Stimulated activated CD4-positive, alpha-beta T cell treated with anti-CD3 and anti-CD28 coated beads, Interleukin-12 subunit alpha, Interleukin-12 subunit beta, amount 100 ng/mL, for 48 hours (primary cell): Measurements from ENCODE around the gene SEMA7A.
A peak's percentile ranks its signal among the peaks of the same experiment; 100 is the strongest.
"Not testable (repeated sequence)": the region's sequence is repeated elsewhere in the genome, so short reads cannot be mapped to it uniquely, and the experiment has no call there.

ENCODE experiments used
- DNase-seq, 3 donors: peaks; one replicate each; pipeline ENCODE4 v3.0.0-alpha.2; 2020; ENCODE audit warnings: low read depth in 2 of 3, low spot score in 1 of 3

Gene SEMA7A

GRCh38 chr15:74400313-74400860, 33.4 kb downstream of the SEMA7A start:
- no peak for DNase-seq

- DNase-seq, result peak in 1 of 3 donors; percentile 49
Measured at GRCh38 chr15:74399511-74400312, 34.0 kb downstream of the SEMA7A start.

DNA sequence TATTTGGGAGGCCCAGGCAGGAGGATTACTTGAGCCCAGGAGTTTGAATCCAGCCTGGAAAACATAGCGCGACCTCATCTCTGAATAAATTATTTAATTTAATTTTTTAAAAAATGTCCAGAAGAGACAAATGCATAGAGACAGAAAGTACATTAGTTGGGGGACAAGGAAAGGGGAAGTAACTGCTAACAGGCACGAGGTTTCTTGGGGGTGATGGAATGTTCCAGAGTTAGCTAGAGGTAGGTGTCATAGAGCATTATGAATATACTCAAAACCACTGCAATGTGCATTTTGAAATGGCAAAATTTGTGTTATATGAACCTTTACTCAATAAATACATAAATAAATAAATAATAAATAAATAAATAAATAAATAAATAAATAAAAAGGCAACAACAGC, 34.7 kb downstream of the SEMA7A start:
- DNase-seq, result no peak

DNA sequence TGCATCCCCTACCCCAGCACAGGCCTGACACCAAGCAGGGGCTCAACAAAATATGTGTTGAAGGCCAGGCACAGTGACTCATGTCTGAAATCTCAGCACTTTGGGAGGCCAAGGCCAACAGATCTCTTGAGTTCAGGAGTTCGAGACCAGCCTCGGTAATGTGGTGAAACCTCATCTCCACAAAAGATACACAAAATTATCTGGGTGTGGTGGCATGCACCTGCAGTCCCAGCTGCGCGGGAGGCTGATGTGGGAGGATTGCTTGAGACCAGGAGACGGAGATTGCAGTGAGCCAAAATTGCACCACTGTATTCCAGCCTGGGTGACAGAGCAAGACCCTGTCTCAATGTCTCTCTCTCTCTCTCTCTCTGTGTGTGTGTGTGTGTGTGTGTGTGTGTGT, 35.6 kb downstream of the SEMA7A start:
- DNase-seq, result no peak

DNA sequence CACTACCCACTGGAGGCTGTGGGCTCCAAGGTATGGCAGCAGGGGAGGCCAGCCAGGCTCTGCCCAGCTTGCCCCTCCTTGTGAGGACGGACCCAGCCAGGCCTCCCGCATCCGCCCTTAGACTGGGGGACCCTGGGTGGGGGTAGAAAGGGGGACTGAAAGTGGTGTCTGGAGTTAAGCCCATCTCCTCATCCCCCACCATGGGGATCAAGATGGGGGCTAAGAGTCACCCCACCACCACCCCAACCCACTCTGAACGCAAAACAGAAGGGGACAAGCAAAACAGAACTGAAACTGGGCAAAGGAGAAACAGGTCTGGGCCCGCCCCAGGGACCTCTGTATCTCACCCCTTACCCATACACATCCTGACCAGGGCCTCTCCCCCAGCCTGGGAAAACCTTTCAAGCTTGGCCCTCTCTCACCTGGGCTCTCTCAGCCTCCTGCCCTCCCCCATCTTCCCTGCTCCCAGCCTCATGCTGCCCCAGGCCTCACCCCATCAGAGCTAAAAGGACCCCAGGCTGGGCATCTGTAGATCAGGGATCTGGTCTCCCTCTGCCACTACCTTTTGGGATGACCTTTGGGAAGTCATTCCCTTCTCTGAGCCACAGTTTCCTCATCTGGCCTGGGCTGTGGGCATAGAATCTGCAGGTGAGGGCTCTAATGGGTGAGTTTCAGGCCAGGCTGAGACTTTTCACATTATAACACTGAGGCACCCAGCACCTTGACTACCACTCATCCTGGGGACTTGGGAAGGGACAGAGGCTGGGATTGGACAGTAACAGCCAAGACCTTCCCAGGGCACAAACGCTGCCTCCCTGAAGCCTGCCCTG, 36.3 kb downstream of the SEMA7A start:
- DNase-seq, result no peak

DNA sequence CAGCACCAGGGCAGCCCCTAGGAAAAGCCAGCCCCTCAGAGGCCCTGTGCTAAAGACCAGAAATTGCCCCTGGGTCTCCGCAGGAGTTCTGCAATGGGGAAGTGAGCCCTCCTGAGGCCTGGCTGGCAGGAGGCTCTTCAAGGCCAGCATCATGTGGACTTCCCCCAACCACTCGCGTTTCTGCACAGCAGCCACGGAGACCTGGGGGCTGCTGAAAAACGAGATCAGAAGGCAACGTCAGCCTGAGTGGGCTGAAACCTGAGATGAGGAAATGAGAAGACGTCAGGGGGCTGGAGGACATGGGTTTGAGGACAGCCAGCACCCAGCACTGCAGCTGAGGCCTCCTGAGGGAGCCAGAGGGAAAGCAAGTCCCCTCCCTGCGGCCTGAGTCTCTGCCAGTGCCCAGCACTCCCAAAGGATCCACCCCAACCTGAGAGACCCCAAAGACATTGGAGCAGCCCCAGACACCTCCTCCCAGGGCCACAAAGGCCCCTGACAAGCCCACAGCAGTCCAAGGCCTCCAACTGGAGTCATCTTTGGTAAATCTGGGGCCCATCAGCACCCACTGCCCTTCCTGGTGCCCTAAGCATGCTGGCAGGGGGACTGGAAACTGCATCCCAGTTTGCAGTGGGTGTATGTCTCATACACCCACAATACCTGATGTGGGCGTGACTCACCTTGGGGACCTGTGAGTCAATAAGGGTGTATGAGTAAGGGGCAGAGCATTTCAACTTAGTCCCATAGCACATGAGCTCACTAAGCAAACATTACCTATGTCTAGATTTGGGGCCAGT, 37.1 kb downstream of the SEMA7A start:
- peak in 1 of 3 donors; percentile 41 for DNase-seq

DNA sequence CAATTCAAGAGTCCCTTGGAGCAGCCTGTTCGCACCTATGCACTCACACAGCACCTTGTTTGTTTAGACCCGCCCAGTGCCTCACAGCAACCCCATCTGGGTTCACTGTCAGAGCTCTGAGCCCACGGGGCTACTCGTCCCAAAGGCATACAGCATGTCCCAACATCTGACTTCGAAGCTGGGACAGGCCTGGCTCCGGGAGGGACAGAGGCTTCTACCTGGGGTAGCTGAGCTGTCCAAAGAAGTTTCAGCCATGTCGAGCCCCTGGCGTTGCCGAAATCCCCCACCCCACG, 37.7 kb downstream of the SEMA7A start:
- DNase-seq, result no peak

DNA sequence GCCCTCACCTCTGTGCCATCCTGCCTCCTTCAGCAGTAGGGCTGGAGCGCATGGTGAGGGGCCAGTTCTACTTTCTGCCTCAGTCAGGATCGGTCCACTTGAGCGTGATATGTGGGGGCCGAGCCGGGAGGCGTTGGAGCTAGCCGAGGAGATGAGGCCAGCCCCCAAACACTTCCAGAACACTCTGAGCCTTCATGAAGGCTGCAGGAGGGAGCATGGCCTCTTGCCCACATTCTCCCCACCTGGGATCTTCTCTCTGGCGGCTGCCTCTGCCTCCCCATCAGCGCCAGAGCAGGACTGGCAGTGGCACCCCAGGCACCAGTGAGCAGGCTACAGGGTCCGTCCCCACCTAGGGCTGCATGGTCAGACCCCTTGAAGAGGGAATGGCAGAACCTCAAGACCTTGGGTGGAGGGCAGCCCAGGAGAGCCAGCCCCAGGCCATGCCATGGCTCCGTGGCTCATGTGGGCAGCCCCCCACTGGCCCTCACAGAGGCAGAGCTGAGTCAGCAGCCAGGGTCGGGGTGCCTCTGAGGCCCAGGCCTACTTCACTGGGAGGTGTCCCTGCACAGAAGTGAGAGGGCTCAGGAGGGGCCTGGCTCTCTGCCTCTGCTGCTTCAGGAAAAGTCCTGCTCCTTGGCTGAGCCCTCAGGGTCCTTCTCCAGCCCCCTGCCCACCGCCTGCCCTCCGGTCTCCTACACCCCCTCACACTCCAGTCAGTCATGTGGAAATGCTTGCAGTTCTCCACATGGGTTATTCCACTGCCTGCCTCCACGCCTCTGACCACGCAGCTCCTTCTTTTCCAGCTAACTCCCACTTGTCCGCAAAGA, 38.2 kb downstream of the SEMA7A start:
- DNase-seq, result no peak

- no peak for DNase-seq
Measured at GRCh38 chr15:74394090-74394846, 39.5 kb downstream of the SEMA7A start.

DNA sequence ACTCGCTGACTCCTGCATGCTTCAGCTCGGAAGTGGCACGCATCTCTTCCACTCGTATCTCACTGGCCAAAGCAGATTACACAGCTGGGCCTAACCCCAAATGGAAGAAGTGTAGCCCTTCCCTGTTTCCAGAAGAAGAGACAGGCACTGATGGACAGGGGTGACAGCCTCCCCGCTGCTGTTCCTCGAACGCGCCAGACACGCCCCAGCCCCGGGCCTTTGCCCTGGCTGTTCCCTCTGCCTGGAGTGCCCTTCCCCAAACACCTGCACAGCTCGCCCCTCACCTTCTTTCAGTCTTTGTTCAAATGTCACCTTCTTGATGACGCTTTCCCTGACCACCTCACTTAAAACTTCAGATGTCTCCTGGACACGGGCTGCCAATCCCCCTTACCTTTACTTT, 40.3 kb downstream of the SEMA7A start:
- DNase-seq, result no peak

GRCh38 chr15:74392902-74393301, 40.9 kb downstream of the SEMA7A start:
- DNase-seq, result no peak

- no peak for DNase-seq
Measured at GRCh38 chr15:74392451-74392830, 41.3 kb downstream of the SEMA7A start.

DNA sequence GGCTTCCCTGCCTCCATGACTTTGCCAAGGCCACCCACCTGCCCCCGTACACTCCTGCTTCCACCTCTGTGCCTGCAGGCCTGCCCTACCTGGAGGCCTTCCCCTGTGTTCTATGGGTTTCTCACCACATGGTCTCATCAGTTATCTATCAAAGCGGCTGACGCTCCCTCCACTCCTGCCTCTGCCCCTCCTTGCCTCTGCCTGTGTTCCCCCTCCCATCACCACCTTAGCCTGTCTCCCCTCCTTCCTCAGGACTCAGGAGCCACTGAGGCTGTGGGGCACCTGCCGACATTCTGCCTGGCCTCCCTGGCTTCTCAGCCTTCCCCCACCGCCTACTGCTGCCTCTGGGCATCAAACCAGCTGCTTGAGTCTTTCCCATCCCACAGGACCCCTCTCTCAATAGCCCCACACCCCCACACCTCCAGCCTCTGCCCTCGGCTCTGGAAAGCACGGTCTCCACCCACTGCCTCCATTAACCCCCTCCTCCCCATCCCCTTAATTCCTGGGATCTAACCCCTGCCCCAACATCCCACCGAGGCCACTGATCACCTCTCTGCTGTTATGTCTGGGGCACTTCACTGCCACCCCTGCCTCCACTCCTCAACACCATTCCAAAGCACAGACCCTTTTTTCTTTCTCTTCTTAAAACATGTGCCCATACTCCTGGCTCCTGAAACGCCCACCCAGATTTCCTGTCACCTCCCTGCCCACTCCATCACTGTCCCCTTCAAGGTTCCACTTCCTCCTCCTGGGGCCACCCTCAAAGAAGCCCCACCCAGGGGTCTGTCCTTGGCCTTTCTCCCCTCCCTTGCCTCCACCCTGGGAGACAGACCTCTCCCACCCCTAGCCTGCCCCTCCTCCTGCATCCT, 41.9 kb downstream of the SEMA7A start:
- DNase-seq, result no peak

- DNase-seq, result no peak
Measured at GRCh38 chr15:74390647-74391288, 43.0 kb downstream of the SEMA7A start.

DNA sequence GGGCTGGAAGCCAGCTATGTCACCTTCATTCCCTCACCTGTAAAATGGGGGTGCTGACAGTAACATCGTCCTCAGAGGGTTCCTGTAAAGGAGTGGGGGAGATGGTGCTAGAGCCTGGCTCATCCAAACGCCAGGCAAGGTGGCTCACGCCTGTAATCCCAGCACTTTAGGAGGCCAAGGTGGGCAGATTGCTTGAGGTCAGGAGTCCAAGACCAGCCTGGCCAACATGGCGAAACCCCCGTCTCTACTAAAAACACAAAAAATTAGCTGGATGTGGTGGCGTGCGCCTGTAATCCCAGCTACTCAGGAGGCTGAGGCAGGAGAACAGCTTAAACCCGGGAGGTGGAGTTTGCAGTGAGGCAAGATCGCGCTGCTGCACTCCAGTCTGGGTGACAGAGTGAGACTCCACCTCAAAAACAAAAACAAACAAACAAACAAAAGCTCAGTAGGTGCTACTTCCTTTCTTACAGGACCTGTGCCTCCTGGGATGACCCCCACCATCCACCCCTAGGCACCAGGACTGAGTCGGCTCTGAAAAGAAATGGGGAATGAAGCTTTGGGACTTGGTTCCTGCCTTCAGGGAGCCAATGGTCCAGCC, 43.6 kb downstream of the SEMA7A start:
- not testable (repeated sequence) for DNase-seq

GRCh38 chr15:74389241-74390048, 44.3 kb downstream of the SEMA7A start:
- DNase-seq, result no peak

- DNase-seq, result no peak
Measured at GRCh38 chr15:74388363-74388951, 45.3 kb downstream of the SEMA7A start.
